OCI-LY7 (cell line): ENCODE measurements around the gene DMGDH. TPM values are rescaled to one million over a fixed set of nuclear protein-coding genes. Genes with fewer than 3 reads are reported as not detected.

Experiments
- BruUV-seq: library from RNA; stranded (reverse); fragments of 400-500 nt; replicated peaks from 2 replicates; lab custom pipeline; 2021; lab: Mats Ljungman, UMichigan
- CTCF ChIA-PET: fragments of 300-600 bp; sonication (Branson Sonifier 250); formaldehyde crosslinking; loops from one replicate; lab custom pipeline; 2022; ENCODE audit warnings: antibody characterized with exemption; ENCODE audit not compliant: unreplicated experiment; lab: Charles Lee
- POLR2A ChIA-PET: fragments of 300-600 bp; sonication (Branson Sonifier 250); formaldehyde crosslinking; loops from one replicate; lab custom pipeline; 2022; ENCODE audit warnings: antibody characterized with exemption; lab: Charles Lee
- DNase-seq: peaks from one replicate; pipeline ENCODE4 v3.0.0-alpha.2; 2015; ENCODE audit warnings: low spot score
- H2AFZ ChIP-seq: fragments of 200-600 bp; sonication (generic), shearing (Covaris generic); 2 replicates; pipeline ENCODE4 v1.6.1; 2014; ENCODE audit warnings: mild to moderate bottlenecking, antibody characterized with exemption, low read length, moderate library complexity
- H3K27ac ChIP-seq: fragments of 200-600 bp; sonication (generic); 2 replicates; pipeline ENCODE4 v1.5.1; 2014; ENCODE audit warnings: mixed run types, low read depth, mild to moderate bottlenecking, moderate library complexity, low read length, inconsistent platforms; ENCODE audit not compliant: poor library complexity, severe bottlenecking
- H3K36me3 ChIP-seq: fragments of 200-600 bp; sonication (generic); 2 replicates; pipeline ENCODE4 v1.6.1; 2014; ENCODE audit warnings: mild to moderate bottlenecking, antibody characterized with exemption, low read length, moderate library complexity, mixed read lengths; ENCODE audit not compliant: insufficient read depth
- H3K4me1 ChIP-seq: fragments of 200-600 bp; sonication (generic); 2 replicates; pipeline ENCODE4 v1.5.1; 2014; ENCODE audit warnings: mild to moderate bottlenecking, low read length; ENCODE audit not compliant: insufficient read depth, poor library complexity, severe bottlenecking
- H3K4me2 ChIP-seq: fragments of 200-600 bp; sonication (generic); 2 replicates; pipeline ENCODE4 v1.6.1; 2014; ENCODE audit warnings: mild to moderate bottlenecking, low read length
- H3K4me3 ChIP-seq: fragments of 200-600 bp; sonication (generic); 2 replicates; pipeline ENCODE4 v1.5.1; 2014; ENCODE audit warnings: mild to moderate bottlenecking, low read depth, low read length; ENCODE audit not compliant: poor library complexity, severe bottlenecking
- H3K79me2 ChIP-seq: fragments of 200-600 bp; sonication (generic); 2 replicates; pipeline ENCODE4 v1.6.1; 2016; ENCODE audit warnings: low read depth, mild to moderate bottlenecking, low read length, moderate library complexity, mixed read lengths; ENCODE audit not compliant: insufficient read depth
- H3K9me2 ChIP-seq: fragments of 200-600 bp; sonication (generic); 2 replicates; pipeline ENCODE4 v1.6.1; 2016; ENCODE audit warnings: mild to moderate bottlenecking, low read length, mixed read lengths; ENCODE audit not compliant: insufficient read depth
- H3K9me3 ChIP-seq: fragments of 200-600 bp; sonication (generic); 2 replicates; pipeline ENCODE4 v1.6.1; 2014; ENCODE audit warnings: mild to moderate bottlenecking, mixed run types, low read length, mixed read lengths
- H4K20me1 ChIP-seq: fragments of 200-600 bp; sonication (generic); 2 replicates; pipeline ENCODE4 v1.6.1; 2014; ENCODE audit warnings: mild to moderate bottlenecking, antibody characterized with exemption, low read length, moderate library complexity, mixed read lengths; ENCODE audit not compliant: insufficient read depth
- CTCF ChIP-seq: fragments of 200-600 bp; sonication (generic); conservative IDR thresholded peaks from 2 replicates; pipeline ENCODE4 v1.5.1; 2014; ENCODE audit warnings: mild to moderate bottlenecking, antibody characterized with exemption, low read length, moderate library complexity, mixed read lengths
- EZH2phosphoT487 ChIP-seq: fragments of 200-600 bp; sonication (generic); IDR thresholded peaks from 2 replicates; pipeline ENCODE4 v1.6.1; 2018; ENCODE audit warnings: low read depth, borderline replicate concordance, mild to moderate bottlenecking, mixed run types, antibody characterized with exemption, low read length, moderate library complexity, mixed read lengths
- intact Hi-C: fragments of 100-400 bp; cut with micrococcal nuclease; formaldehyde crosslinking; loops from one replicate; pipeline ENCODE4 v1.10.0; 2022; ENCODE audit not compliant: unreplicated experiment
- total RNA-seq, 2 experiments: library from RNA; depleted of rRNA in 1 of 2; stranded (reverse); fragments of >200 nt in 1 of 2; shearing (Covaris generic) in 1 of 2; gene quantifications; 2 replicates each; pipeline ENCODE4 v1.2.3, GENCODE V29; 2014 to 2022

Gene DMGDH
- total RNA-seq, 2 experiments from 2014 or later, result 1.5 TPM; not detected in 1

- H3K4me2 ChIP-seq, result no peak overlapping the region
- no peaks in the 10 kb centered on the region; the same call in 1 of the 2 replicates for H3K79me2 ChIP-seq
- H2AFZ ChIP-seq, result no peak overlapping the region
- no peak overlapping the region for H3K4me3 ChIP-seq
- TF ChIP-seq EZH2phosphoT487 (no peak), CTCF (no peak)
- no peaks in the 10 kb centered on the region for H4K20me1 ChIP-seq
- CTCF ChIA-PET, result no interaction called here
- H3K9me3 ChIP-seq, result no peaks in the 10 kb centered on the region
- DNase-seq, result no peak
- H3K27ac ChIP-seq, result no peak overlapping the region
- peaks cover 27% of the 10 kb centered on the region for H3K4me1 ChIP-seq
- no peaks in the 10 kb centered on the region for H3K9me2 ChIP-seq
- H3K36me3 ChIP-seq, result no peaks in the 10 kb centered on the region
- POLR2A ChIA-PET, result interaction anchor here (1.2 kb wide), 1 partner anchor 9 kb away, joined by 4 read pairs; no protein-coding TSS in a partner anchor
- intact Hi-C loops, result no loop called here
- no TSS peak for BruUV-seq
Observed at GRCh38 chr5:78974601-78975000, 94.9 kb downstream of the DMGDH start.

GRCh38 chr5:78974011-78974410 is 95.5 kb downstream of the DMGDH start:
- no peaks in the 10 kb centered on the region for H3K36me3 ChIP-seq
- ChIA-PET POLR2A (interaction anchor here (1.2 kb wide), 1 partner anchor 8 kb away, joined by 4 read pairs; no protein-coding TSS in a partner anchor), CTCF (no interaction called here)
- BruUV-seq, result no TSS peak
- H3K4me2 ChIP-seq, result no peak overlapping the region
- H3K4me3 ChIP-seq, result no peak overlapping the region
- no peaks in the 10 kb centered on the region for H4K20me1 ChIP-seq
- intact Hi-C loops, result no loop called here
- H3K4me1 ChIP-seq, result peaks cover 22% of the 10 kb centered on the region
- no peak for DNase-seq
- no peak overlapping the region for H2AFZ ChIP-seq
- TF ChIP-seq EZH2phosphoT487 (no peak), CTCF (no peak)
- H3K79me2 ChIP-seq, result no peaks in the 10 kb centered on the region; the same call in 1 of the 2 replicates
- H3K27ac ChIP-seq, result no peak overlapping the region
- H3K9me3 ChIP-seq, result no peaks in the 10 kb centered on the region
- no peaks in the 10 kb centered on the region for H3K9me2 ChIP-seq

GRCh38 chr5:78972654-78973428 is 96.6 kb downstream of the DMGDH start:
- POLR2A ChIA-PET, result no interaction called here
- no peak overlapping the region for H2AFZ ChIP-seq
- no TSS peak for BruUV-seq

More at GRCh38 chr5:78972654-78973428, 96.6 kb downstream of the DMGDH start:
- no peak for DNase-seq
- Histone ChIP-seq H3K4me2 (no peak overlapping the region), H3K27ac (no peak overlapping the region), H4K20me1 (no peaks in the 10 kb centered on the region), H3K4me1 (peaks cover 17% of the 10 kb centered on the region), H3K9me3 (no peaks in the 10 kb centered on the region), H3K36me3 (no peaks in the 10 kb centered on the region), H3K79me2 (no peaks in the 10 kb centered on the region; the same call in 1 of the 2 replicates), H3K4me3 (no peak overlapping the region), H3K9me2 (no peaks in the 10 kb centered on the region)
- TF ChIP-seq CTCF (no peak), EZH2phosphoT487 (no peak)
- intact Hi-C loops, result no loop called here
- CTCF ChIA-PET, result no interaction called here
